Stimulated activated CD4-positive, alpha-beta T cell treated with anti-CD3 and anti-CD28 coated beads, Interleukin-4, amount 100 ng/mL, for 48 hours (primary cell): Measurements from ENCODE around the gene PEX3.
"Not testable (repeated sequence)": the region's sequence is repeated elsewhere in the genome, so short reads cannot be mapped to it uniquely, and the experiment has no call there.

Source experiments
- DNase-seq, 2 donors: peaks; one replicate each; pipeline ENCODE4 v3.0.0-alpha.2; 2020; ENCODE audit warnings: low read depth in 2 of 2

Gene PEX3

DNA sequence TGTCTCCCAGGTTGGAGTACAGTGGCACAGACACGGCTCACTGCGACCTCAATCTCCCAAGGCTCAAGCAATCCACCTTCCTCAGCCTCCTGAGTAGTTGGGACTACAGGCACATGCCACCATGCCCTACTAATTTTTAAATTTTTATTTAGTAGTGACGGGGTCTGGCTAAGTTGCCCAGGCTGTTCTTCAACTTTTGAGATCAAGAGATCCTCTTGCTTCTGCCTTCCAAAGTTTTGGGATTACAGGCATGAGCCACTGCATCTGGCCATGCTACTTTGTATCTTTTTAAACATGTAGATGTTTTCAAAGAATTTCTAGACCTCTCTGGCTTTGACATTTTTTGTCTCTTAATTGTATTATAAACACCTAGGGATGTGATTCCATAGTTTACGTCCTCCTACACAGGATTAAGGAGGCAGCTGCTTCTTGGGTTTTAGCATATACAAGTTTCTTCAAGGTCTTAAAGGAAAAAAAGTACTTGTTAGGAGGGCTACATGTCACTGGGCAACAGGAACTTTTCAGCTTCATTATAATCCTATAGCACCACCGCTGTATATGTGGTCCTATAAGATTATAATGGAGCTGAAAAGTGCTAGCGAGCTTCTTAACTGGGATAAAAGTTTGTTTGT lies 1.4 kb upstream of the PEX3 start:
- no peak for DNase-seq

DNA sequence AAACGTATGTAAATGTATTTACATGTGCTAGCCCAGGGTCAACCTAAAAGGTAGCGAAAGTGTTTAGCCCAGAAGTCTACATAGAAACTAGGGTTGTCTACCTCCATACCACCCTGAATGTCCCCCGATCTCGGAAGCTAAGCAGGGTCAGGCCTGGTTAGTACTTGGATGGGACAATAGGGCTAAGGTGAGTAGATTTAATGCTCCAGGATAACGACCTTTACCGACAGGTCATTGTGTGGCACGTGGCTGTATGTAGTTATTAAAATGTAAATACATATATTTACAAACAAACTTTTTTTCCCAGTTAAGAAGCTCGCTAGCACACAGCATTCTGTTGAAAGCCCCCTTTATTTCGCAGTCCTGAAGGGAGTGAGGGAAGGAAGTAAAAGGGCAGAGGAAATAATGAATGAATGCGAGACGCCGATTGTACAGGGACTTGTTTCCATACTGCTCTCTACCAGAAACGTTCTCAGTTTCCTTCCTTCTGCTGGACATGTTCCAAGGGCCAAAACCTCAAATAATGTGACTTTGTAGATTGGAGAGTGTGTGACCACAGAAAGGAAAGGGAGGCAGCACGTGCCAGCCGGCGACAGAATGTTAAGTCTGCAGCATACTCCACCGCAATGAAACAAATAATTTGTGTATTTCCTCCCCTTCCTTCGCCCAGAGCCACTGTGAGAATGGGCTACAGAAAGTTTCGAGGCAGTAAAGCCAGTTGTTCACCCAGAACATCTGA lies 722 bp upstream of the PEX3 start:
- no peak for DNase-seq

DNA sequence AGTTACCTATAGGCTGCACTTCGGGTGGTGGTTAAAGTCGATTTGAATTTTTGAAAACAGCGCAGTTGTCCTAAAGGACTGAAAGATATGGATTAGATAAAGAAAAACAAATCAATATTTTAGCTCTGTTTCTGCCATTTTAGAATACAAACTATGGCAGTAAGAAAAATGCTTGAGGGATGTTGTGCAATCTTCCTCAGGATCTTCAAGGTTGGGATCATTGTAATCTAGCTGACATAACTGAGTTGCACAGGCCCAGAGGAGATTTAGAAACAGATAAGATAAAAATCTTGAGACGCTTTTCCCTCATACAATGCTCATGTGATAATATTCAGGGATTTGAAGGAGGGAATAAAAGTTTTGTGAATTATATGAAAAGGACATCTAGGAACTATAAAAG lies 926 bp downstream of the PEX3 start:
- no peak for DNase-seq

DNA sequence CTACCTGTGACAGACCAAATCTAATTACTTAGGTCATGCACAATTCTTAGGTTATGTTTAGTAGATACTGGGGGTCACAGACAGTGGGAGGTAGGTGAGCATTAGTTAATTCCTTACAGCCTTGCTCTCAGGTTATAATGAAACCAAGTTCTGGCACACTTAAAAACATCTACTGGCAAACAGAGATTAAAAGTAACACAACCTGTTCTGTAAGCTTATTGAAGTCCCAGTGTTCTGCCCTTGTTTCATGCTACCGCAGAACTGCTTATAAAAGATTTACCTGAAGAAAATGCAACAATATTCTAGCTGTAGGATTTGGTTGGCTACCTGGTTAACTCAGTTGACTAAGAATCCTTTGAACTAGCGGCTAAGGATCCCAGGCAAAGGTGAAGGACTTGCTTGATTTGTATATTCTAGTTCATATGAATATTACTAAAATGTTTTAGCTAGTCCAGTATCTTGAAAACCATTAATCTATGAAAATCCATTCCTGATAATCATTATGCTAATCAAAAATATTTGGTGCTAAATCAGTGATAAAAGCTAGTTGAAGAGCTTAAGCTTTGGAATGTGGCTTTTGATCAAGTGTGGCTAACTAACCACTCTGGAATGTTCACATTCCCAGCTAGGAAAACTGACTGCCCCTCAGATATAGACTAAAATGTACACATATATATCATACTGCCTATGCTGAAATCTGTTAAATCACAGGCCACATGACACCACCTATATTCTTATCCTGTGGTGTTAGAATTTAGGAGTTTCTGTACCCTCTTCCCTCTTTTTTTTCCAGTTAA lies 7.2 kb downstream of the PEX3 start:
- no peak for DNase-seq

DNA sequence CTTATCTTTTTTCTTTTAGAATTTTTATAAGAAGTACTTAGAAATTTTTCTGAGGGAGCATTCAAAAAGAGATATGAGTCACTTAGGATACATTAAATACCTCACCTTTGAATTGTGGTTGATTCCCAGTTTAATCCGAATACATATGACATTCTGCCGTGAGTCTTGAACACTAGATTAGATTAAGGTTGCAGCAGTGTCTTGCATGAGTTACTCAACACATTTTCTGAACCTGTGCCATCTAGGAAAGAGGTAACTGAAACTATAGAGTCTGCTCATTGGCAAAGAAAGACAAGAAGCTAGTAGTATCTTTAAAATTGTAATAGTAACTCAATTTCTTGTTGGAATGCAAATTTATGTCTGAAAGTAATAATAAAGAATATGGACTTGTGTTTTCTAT lies 14.9 kb downstream of the PEX3 start:
- no peak for DNase-seq

DNA sequence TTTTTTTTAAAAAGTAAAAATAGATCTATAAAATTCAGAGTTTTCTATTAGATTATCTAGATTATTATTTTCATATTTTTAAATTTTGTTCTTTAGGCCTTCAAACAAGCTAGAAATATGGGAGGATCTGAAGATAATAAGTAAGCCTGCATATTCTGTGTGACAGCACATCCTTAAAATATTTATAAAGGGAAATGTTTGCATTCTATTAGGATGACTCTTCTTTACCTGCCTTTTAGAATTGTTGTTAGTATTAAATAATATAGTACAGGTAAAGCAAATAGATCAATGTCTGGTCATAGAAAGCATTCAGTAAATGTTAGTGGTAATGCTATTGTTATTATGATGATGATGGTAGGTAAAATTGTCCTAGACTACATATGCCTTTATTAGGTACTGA lies 17.4 kb downstream of the PEX3 start:
- DNase-seq, result no peak

DNA sequence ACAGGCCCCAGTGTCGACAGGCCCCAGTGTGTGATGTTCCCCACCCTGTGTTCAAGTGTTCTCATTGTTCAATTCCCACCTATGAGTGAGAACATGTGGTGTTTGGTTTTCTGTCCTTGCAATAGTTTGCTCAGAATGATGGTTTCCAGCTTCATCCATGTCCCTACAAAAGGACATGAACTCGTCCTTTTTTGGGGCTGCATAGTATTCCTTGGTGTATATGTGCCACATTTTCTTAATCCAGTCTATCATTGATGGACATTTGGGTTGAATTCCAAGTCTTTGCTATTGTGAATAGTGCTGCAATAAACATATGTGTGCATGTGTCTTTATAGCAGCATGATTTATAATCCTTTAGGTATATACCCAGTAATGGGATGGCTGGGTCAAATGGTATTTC lies 18.2 kb downstream of the PEX3 start:
- DNase-seq, result not testable (repeated sequence)

DNA sequence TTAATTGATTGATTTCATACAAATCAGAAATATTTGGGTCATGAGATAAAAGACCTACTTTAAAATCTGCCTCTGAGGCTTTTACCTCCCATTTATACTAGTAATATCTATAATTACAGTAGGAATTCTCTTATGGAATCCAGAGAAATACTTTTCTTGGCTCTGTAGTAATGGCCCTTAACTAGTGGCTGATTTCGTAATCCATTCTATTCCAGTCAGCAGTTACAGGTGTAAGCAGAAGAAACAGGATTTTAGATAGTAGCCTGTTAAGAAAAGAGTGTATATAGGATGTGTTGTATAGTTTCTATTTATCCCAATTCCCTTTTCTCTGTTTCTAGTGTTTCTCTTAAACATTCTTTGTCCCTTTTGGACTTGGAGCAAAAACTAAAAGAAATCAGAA lies 21.2 kb downstream of the PEX3 start:
- no peak for DNase-seq

DNA sequence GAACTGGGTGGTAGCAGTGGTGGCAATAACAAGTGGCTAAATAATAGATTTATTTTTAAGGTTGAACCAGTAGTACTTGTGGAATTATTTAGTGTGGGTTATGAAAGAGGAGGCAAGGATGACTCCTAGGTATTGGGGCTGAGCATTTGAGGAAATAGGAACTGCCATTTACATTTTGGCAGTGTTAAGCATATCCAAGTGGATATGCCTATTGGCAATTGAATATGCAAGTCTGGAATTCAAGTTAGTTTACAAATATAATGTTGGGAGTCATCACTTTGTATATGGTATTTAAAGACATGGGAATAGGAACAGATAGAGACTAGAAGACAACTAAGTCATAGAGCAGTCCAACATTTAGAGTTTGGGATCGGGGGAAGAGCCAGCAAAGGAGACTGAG lies 25.9 kb downstream of the PEX3 start:
- DNase-seq, result no peak

DNA sequence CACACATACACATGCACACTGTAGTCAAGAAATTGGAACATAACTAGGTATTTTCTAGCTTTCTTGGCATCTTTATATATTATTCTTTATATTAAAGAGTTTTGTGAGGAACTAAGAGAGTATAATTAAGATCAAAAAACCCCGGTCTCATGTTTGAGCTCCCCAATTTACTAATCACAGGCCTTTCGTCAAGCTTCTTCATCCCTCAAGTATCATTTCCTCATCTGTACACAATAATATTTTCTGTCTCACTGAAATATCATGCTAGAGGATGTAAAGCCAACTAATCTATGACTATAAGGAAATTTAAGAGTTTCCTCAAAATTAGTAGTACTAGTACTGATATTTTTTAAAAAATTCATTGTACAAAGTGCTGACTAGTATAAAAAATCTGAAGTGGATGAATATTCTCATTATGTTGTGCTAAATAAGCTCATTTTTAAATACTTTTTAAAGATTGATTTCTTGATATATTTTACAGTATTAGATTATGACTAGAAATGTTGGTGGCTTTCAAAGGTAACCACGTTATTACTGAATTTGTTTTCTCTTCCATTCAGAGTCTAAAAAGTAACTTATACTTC lies 28.0 kb downstream of the PEX3 start:
- no peak for DNase-seq

DNA sequence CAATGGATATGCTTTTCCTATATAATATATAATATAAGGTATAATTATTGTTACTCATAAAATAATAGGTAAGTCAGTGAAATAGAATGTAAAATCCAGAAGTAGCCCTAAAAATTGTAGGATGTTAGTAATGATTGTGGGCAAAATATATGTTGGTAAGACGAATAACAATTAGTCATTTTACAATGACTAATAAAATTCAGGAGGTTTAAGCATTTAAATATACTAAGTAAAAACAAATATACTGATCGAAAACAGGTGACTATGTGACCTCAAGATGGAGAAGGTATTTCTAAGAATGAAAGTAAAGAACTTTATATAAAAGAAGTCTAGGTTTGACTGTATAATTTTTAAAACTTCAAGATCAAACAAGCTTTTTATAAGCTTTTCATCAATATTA lies 32.0 kb downstream of the PEX3 start:
- DNase-seq, result no peak

DNA sequence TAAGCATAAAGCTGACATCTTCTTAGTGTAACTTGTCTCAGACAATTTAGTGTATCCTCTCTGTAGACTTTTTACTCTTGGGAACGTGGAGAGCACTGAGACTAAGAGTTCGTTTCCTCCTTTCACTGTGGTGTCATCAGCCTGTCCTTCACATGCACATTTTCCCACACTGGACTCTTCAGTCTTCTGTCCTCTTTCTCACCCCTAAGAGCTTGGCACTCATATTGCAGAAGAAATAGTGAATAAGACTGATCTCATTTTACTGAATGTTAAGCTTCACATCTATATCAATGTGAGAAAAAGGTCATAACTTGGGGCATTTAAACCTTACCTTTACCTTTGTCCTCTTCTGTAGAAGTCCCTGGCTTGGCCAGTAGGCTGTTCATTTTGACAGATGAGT lies 35.4 kb downstream of the PEX3 start:
- DNase-seq, result no peak

DNA sequence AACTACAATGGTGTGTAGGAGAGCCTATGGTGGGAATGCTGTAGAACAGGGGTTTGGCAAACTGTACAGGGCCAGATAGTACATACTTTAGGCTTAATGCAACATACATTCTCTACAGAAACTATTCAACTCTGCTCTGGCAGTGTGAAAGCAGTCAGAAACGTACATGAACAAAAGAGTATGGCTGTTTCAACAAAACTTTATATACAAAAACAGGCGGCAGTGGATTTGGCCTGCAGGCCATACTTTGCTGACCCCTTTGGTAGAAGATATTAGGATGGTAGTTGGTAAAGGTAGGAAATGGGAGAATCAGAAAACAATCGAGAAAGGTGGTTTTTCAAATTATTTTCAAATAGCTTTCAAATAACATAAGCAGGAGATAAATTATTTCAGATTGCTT lies 36.1 kb downstream of the PEX3 start:
- no peak for DNase-seq

DNA sequence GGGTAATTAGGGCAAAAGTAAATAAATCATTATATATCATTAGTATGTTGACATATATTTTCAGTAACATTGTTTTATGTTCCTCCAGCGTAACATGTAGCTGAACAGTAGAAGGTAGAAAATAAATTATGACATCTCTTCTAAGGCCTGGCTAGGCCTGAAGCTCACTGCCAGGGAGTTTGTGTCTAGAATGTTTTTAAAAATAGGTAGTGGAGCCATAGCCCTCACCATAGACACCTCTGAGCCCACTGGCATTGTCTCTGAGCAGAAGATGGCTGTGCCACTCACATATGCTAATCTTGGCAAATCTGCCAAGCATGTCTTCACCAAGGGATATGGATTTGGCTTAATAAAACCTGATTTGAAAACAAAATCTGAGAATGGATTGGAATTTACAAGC lies 39.6 kb downstream of the PEX3 start:
- DNase-seq, result no peak

DNA sequence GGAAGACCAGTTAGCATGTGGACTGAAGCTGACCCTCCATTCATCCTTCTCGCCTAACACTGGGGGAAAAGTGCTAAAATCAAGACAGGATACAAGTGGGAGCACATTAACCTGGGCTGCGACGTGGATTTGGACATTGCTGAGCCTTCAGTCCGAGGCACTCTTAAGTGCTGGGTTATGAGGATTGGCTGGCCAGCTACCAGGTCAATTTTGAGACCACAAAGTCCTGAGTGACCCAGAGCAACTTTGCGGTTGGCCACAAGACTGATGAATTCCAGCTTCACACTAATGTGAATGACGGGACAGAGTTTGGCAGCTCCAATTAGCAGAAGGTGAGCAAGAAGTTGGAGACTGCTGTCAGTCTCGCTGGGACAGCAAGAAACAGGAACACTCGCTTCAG lies 40.2 kb downstream of the PEX3 start:
- DNase-seq, result no peak

DNA sequence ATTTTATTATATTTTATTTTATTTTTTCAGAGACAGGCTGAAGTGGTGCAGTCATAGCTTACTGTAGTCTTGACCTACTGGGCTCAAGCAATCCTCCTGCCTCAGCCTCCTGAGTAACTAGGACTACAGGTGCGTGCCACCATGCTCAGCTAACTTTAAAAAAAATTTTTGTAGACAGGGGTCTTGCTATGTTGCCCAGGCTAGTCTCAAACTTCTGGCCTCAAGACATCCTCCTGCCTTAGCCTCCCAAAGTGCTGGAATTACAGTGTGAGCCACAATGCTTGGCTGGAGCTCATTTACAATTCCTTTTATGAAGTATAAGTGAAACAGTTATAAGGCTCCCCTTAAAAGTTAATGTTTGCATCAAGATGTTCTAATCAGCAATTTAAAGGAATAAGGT lies 46.4 kb downstream of the PEX3 start:
- DNase-seq, result no peak

DNA sequence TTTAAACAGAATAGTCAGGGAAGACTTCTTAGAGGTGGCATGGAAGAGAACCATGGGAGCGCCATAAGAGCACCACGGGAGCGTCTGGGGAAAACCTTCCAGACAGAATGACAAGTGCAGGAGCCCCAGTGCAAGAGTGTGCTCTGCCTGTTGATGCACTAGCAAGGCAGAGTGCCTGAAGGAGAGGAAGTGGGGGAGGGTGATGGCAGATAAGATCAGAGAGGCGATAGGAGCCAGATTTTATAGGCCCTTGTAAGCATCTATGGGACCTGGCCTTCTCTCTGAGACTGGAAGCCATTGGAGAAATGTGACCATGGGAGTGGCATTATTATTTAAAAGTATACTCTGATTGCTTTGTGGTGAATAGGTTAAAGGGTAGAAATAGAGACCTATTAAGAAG lies 47.8 kb downstream of the PEX3 start:
- no peak for DNase-seq

DNA sequence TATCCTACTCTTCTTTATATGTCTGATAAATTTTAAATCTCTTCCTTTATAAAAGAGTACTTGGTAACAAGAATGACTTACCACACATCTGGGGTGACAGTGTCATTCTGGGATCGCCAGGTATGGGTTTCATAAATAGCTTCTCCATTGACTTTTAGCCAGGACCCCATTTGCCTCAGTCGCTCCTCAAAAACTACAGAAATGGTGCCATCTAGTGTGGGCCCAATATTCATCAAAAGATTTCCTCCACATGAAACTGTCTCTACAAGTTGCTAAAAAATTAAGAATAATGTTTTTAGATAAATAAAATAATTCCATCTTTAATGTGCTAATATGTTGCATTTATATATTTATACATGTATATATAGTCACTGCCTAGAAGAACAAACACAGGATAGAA lies 51.2 kb downstream of the PEX3 start:
- no peak for DNase-seq

DNA sequence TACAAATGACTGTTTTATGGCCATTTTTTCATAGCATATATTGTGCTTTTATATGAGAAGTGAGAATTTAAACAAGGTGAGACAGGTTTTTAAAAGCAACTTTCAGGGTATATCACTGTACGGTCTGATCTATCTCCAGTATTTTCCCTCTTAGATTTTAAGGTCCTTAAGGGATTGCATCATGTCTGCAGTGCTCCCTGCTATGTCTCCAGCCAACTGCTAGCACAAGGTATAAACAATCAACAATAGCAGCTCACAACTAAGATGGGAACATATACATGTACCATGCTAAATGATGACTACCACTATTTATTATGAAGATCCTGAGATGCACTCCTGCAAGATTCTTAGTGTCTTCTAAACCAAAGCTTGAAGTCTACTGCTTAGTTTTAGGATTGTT lies 53.8 kb downstream of the PEX3 start:
- no peak for DNase-seq

DNA sequence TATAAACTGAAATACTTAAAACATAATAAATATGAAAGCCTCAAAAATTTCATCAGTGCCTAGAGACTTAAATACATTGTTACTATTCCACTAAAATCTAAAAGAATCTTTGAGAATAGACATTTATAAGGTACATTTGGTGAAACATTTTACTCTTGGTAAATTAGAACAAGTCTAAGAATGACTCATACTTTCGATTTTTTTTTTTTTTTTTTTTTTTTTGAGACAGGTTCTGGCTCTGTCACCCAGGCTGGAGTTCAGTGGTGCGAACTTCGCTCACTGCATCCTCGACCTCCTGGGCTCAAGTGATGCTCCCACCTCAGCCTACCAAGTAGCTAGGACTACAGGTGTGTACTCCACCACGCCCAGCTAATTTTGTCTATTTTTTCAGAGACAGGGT lies 54.5 kb downstream of the PEX3 start:
- DNase-seq, result no peak

DNA sequence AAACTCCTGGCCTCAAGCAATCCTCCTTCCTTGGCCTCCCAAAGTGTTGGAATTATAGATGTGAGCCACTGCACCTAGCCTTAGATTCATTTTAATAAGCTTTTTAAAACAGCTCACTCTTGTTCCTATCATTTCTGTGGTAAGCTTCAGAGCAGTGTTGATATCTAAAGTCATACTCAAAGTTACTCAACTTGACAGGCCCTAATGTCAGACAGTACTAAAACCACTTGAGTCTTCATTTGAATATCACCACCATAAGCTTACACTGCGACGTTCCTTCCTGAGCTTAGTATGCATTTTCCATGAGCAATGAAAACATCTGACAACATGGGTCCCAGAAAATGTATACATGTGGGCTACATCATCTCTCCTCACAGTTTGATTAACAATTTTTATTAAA lies 54.9 kb downstream of the PEX3 start:
- no peak for DNase-seq

DNA sequence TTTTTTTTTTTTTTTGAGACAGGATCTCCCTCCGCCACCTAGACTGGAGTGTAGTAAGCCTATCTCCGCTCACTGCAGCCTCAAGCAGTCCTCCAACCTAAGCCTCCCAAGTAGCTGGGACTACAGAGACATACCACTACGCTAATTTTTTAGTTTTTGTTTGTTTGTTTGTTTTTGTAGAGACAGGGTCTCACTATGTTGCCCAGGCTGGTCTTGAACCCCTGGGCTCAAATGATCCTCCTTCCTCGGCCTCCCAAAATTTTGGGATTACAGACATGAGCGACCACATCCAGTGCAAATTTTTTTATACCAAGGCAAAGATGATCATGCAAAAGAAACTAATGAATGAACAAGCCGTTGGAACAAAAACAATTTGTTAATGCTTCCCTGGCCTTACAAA lies 55.6 kb downstream of the PEX3 start:
- no peak for DNase-seq

DNA sequence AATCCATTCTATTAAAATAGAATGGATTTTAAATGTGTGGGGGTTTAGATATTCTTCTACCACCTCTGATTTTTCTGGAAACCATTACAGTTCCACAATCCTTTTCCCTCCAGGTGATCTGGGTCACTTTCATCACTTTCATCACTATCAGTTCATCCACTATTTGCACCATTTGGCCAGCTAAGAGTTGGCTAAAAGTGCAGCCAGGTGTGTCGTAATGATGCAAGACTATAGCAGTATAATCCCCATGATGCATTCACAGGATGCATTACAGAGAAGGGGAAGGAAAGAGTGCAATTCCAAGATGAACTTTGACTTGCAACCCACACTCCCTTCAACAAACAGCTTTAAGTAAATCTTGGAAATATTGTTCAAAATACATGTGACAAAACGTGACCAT lies 56.0 kb downstream of the PEX3 start:
- no peak for DNase-seq
